HUES48 (cell line): Measurements from ENCODE around the gene LRRC74B.

Source experiments
- H3K27ac ChIP-seq: one replicate; pipeline ENCODE4 v1.7.0; 2013; ENCODE audit warnings: low read depth, low read length, inconsistent platforms
- H3K27me3 ChIP-seq: 2 replicates; pipeline ENCODE4 v1.6.1; 2013; ENCODE audit warnings: mild to moderate bottlenecking, low read length; ENCODE audit not compliant: control insufficient read depth, insufficient read depth
- H3K36me3 ChIP-seq: 2 replicates; pipeline ENCODE4 v1.6.1; 2013; ENCODE audit warnings: low read length; ENCODE audit not compliant: control insufficient read depth, insufficient read depth
- H3K4me1 ChIP-seq: 2 replicates; pipeline ENCODE4 v1.6.1; 2013; ENCODE audit warnings: mild to moderate bottlenecking, low read length; ENCODE audit not compliant: control insufficient read depth, insufficient read depth
- H3K4me3 ChIP-seq: 2 replicates; pipeline ENCODE4 v1.5.1; 2013; ENCODE audit warnings: mild to moderate bottlenecking, low read depth, low read length
- H3K9ac ChIP-seq: 2 replicates; pipeline ENCODE4 v1.6.1; 2013; ENCODE audit warnings: mild to moderate bottlenecking, low read depth, low read length, moderate library complexity
- H3K9me3 ChIP-seq: 2 replicates; pipeline ENCODE4 v1.6.1; 2013; ENCODE audit warnings: low read length; ENCODE audit not compliant: control insufficient read depth, insufficient read depth

The LRRC74B gene

DNA sequence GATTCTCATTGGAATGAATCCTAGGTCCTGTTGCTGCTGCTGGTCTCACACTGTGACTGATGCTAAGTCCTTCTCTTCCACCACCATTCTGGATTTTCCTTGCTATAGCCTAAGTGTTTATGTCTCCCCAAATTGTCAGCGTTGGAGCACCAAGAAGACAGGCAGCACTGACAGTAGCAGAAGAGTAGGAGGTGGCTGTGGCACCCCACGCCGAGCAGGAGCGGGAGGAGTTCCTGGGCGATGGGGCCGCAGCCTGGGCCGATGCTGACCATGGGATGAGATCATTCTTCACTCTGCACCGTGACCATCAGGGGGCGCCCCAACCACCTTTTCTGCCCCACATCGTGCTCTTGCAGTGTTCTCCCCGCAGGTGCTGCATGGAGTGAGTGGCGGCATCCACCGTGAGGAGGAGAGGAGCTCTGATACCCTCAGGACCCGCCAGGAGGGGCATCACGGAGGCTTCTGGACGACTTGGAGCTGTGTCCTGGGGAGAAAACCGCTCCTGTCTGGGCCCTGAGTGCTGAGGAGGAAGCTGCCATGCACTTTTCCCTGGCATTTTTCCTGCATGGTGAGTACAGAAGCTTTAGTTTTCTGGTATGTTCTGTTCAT is 57.0 kb downstream of the LRRC74B start:
- no peak overlapping the region for H3K27ac ChIP-seq
- peak overlapping the region; percentile 24; the same call in 1 of the 2 replicates for H3K4me3 ChIP-seq
- no peaks in the 10 kb centered on the region; the same call in 1 of the 2 replicates for H3K4me1 ChIP-seq
- H3K9me3 ChIP-seq = no peaks in the 10 kb centered on the region
- H3K36me3 ChIP-seq = no peaks in the 10 kb centered on the region
- no peak overlapping the region for H3K9ac ChIP-seq
- peaks cover 12% of the 10 kb centered on the region for H3K27me3 ChIP-seq

DNA sequence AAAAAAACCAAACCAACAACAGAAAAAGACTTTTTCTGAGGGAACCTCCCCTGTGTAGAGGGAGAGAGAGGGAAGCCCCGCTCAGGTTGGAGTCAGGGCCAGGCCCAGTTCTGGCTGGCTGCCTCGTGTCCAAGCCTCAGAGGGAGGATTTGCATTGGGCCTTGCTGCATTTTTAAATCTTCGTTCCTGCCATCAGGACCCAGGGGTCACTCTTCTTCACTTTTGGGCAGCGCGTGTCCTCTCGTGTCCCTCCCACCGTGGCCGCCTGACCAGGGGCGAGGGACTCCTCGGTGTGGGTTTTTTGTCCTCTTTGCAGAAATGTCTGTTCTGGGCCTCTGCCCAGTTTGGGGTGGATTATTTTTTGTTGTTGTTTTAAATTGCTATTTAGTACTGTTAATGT is 57.9 kb downstream of the LRRC74B start:
- H3K27ac ChIP-seq = no peak overlapping the region
- H3K4me1 ChIP-seq = no peaks in the 10 kb centered on the region; the same call in 1 of the 2 replicates
- H3K36me3 ChIP-seq = no peaks in the 10 kb centered on the region
- H3K9ac ChIP-seq = no peak overlapping the region
- H3K4me3 ChIP-seq = no peak overlapping the region
- H3K9me3 ChIP-seq = no peaks in the 10 kb centered on the region
- peaks cover 12% of the 10 kb centered on the region for H3K27me3 ChIP-seq

DNA sequence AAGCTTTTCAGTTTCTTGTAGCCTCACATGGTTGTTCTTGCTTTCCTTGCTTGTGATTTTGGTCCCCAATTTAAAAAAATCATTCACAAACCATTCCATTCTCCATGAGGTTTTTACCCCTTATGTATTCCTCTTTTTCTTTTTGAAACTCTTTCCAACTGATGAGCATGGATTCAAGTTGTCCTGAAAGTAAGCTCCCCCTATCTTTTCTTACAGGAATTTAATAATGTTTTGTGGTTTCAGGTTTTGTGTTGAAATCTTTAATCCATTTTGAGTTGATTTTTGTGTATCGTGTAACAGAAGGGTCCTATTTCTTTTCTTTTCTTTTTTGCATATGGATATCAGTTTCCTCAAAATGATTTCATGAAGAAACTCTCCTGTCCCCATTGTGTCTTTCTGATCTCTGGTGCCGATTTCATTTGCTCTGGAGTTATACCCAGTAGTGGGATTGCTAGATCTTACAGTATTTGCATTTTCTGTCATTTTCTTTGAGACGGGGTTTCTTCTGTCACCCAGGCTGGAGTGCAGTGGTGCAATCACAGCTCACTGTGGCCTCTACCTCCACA is 58.5 kb downstream of the LRRC74B start:
- no peaks in the 10 kb centered on the region; the same call in 1 of the 2 replicates for H3K4me1 ChIP-seq
- H3K9me3 ChIP-seq = no peaks in the 10 kb centered on the region
- no peak overlapping the region for H3K9ac ChIP-seq
- H3K4me3 ChIP-seq = no peak overlapping the region
- H3K36me3 ChIP-seq = no peaks in the 10 kb centered on the region
- no peak overlapping the region for H3K27ac ChIP-seq
- peaks cover 12% of the 10 kb centered on the region for H3K27me3 ChIP-seq

DNA sequence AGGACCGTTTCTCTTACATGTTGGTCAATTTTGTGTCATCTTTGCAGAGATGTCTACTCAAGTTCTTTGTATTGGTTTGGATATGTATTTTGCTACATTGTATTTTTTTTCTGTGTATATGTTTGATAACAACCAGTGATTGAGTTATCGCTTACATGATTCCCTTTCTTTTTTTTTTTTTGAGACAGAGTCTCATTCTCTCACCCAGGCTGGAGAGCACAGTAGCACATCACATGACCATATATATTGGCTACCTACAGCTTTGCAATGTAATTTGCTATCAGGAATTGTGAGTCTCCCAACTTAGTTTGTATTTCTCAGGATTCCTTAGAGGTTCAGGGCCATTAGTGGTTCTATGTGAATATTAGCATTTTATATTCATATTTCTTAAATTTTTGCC is 59.5 kb downstream of the LRRC74B start:
- H3K9me3 ChIP-seq = no peaks in the 10 kb centered on the region
- no peak overlapping the region for H3K4me3 ChIP-seq
- H3K36me3 ChIP-seq = no peaks in the 10 kb centered on the region
- no peaks in the 10 kb centered on the region; the same call in 1 of the 2 replicates for H3K4me1 ChIP-seq
- no peak overlapping the region for H3K27ac ChIP-seq
- peaks cover 6% of the 10 kb centered on the region for H3K27me3 ChIP-seq
- no peak overlapping the region for H3K9ac ChIP-seq

DNA sequence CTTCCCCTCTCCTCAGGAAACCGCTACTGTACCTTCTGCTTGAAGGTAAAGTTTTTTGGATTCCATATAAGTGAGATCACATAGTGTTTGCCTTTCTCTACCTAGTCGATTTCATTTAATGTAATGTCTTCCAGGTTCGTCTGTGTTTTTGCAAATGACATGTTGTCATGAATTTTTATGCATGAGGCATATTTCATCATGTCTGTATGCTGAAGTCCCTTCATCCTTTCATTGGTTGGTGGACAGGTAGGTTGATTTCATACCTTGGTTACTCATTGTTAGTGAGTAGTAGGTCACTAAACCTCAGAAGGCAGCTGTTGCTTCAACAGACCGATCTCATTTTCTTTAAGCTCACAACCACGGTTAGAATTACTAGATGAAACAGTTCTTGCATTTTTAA is 60.3 kb downstream of the LRRC74B start:
- Histone ChIP-seq H3K36me3 (no peaks in the 10 kb centered on the region), H3K27ac (no peak overlapping the region), H3K9ac (no peak overlapping the region), H3K27me3 (peaks cover 6% of the 10 kb centered on the region), H3K4me3 (no peak overlapping the region), H3K4me1 (no peaks in the 10 kb centered on the region; the same call in 1 of the 2 replicates), H3K9me3 (no peaks in the 10 kb centered on the region)

DNA sequence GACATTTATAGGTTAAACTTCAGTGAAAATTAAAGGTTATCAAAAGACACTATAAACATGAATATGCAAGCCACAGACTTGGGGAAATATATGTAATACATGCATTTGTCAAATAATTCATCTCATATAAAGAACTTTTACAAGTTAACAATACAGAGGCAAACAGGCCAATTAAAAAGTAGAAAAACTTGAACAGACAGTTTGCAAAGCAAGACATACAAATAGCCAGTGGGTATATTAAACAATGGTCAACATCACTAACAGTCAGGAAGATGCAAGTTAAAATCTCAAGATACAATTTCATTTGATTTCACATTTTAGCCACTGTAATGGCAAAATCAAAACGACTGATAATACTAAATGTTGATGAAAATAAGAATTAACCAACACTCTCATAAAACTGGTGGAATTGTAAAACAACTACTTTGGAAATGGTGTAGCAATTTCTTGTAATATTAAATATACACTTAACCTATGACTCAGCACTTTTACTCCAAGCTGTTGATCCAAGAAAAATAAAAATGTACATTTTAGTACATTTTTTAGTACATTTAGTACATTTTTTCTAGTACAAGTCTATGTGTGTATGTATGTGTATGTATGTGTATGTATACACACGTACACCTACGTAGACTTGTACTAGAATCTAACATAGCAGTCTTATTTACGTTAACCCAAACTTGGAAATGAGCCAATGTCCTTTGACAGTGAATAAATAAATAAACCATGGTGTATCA is 62.8 kb downstream of the LRRC74B start:
- no peak overlapping the region for H3K27ac ChIP-seq
- H3K27me3 ChIP-seq = no peaks in the 10 kb centered on the region
- no peak overlapping the region for H3K4me3 ChIP-seq
- H3K9me3 ChIP-seq = no peaks in the 10 kb centered on the region
- no peaks in the 10 kb centered on the region for H3K36me3 ChIP-seq
- no peak overlapping the region for H3K9ac ChIP-seq
- no peaks in the 10 kb centered on the region; the same call in 1 of the 2 replicates for H3K4me1 ChIP-seq
